HG03378 (cell line): ENCODE measurements around the gene CASP12.
"Not testable (repeated sequence)": the region's sequence is repeated elsewhere in the genome, so short reads cannot be mapped to it uniquely, and the experiment has no call there.

Experiments used
- ATAC-seq: cut with Tn5 transposase; IDR thresholded peaks from one replicate; pipeline ENCODE4 v1.9.1; 2021; ENCODE audit warnings: mild to moderate bottlenecking, moderate library complexity; ENCODE audit not compliant: unreplicated experiment

The CASP12 gene

DNA sequence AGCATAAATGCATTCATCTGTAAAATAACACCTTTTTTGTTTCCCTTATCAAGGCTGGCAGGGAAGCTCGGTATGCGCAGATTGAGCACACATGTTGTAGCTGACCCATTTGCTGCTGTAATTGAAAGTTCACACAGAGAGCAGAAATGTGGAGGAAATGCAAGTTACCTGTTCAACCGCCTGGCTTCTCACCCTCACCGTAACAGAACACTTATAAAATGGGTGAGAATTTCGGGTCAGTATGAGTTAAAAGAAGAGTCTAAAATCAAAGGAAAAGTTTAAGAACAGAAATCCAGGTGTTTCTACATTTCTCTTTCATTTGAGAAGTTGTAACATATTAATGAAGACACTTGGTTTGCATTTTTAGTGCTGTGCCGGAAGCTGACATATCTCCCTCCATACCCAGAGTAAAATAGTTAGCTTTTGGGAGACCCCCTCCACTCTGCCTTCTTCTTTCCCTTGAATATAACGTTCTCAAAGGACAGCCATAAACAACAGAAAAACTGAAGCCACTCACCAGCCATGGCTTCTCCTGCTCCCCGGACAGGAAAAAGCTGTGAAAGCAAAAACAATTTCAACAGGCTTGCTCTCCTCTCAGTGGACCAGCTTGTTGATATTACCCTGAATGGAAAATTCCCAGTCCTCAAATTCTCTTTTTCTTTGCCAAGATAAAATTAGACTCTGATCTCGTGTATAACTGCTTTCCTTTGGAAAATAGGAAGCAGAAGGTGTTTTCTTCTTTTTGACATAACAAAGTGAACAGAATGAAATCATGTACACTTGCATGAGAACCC is at the start of gene CASP12:
Gene CASP12 (minus strand): TSS at position 570 of the 794 bp plus-strand sequence.
- ATAC-seq = peak; percentile 50

DNA sequence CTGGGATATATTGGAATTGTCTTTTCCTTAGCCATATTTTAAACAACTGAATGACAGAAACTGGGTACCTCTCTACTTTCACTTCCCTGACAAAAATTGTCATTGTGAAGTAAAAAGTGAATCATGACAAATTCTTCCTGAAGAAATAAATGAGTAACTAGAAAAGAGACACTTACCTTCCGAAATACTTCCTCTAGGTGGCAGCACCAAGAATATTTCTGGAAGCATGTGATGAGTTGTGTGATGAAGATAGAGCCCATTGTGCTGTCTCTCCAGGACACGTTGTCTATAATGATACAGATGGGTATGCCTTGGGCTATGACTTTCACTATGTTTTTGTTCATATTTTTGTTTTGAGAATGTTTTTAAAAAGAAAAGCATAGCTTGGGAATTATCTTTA is 48.6 kb upstream of the CASP12 start:
- ATAC-seq = peak; percentile 98

DNA sequence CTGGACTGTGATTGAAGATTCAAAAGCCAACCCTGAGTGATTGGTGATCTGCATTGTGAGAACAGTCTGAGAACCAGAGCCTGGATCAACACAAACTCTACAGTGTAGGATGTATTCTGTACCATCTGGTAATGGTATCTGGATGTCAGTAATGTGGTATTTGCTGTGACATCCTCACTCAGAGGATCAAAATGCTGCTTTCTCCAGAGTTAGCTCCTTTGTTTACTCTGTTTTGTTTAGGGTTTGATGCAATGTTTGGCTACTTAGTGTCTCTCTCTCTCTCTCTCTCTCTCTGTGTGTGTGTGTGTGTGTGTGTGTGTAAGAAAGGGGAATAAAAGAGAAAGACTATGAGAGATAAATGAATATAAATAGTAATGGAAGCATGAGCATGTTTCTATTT is 45.8 kb upstream of the CASP12 start:
- ATAC-seq = no peak

DNA sequence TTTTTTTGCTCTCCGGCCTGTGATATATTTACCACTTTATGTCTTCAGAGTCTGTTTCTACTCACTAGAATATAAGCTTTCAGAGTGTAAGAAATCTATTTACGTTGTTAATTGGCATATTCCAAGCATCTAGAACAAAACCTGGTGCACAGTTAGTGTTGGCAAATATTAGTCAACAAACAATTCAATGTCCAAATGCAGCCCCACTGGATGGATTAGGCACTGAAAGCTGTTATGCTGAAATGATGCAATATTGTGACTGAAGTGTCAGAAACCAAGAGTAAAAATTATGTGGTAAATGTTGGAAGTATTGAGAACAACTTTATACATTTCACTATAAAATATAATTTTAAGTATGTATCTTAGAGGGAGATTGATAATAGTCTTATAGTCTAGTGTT is 45.3 kb upstream of the CASP12 start:
- no peak for ATAC-seq

DNA sequence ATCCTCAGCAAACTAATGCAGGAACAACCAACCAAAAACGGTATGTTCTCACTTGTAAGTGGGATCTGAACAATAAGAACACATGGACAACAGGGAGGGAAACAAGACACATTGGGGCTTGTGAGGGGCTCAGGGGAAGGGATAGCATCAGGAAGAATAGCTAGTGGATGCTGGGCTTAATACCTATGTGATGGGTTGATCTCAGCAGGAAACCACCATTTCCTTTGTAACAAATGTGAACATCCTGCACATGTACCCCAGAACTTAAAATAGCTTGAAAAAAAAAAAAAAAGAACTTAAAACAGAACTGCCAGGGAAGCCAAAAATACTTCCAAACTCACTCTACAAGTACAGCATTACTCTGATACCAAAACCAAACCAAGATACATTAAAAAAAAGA is 36.3 kb upstream of the CASP12 start:
- ATAC-seq = peak; percentile 59

DNA sequence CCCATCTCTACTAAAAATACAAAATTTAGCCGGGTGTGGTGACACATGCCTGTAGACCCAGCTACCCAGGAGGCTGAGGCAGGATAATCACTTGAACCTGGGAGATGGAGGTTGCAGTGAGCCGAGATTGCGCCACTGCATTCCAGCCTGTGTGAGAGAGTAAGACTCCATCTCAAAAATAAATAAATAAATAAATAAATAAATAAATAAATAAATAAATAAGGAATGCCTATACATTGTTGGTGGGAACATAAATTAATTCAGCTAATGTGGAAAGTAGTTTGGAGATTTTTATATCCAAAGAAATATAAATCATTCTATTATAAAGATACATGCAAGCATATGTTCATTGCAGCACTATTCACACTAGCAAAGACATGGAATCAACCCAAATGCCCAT is 35.8 kb upstream of the CASP12 start:
- not testable (repeated sequence) for ATAC-seq

DNA sequence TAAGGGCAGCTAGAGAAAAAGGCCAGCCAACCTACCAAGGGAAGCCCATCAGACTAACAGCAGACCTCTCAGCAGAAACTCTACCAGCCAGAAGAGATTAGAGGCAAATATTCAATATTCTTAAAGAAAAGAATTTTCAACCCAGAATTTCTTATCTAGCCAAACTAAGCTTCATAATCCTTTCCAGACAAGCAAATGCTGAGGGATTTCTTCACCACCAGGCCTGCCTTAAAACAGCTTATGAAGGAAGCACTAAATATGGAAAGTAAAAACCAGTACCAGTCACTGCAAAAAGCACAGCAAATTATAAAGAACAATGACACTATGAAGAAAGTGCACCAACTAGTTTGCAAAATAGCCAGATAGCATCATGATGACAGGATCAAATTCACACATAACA is 30.6 kb upstream of the CASP12 start:
- ATAC-seq = no peak

DNA sequence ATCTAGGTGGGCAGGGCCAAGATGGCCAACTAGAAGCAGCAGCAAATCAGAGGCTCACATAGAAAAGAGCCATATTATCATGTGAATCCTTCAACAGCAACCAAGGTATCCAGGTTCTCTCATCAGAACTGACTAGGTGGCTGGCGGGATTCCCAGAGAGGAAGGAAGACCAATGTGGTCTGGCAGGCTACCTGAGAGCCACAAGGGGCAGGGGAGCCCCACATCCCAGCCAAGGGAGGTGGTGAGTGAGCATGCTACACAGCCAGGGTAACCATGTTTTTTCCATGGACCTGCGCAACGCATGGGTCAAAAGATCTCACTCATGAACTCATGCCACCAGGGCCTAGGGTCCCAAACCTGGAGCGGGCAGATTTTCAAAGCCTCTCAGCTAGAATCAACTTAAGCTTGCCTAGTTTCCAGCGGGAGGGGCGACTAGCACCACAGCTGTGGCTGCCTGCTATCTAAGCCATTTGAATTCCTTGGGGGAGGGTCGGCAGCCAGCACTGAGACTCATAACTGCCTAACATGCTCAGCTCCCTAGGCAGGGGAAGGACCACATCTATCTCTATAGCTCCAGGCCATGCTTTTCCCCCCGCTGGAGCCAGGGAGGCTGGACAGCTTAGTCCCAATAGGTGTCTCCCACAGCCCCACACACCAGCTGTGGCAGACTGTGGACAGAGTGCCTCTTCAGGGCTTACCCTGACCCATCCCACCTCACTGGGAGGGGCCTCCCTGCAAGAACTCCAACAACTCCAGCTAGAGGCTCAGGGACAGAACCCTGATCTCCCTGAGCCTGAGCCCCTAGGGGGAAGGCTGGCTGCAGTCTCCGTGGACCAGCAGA is 28.7 kb upstream of the CASP12 start:
- ATAC-seq = no peak

DNA sequence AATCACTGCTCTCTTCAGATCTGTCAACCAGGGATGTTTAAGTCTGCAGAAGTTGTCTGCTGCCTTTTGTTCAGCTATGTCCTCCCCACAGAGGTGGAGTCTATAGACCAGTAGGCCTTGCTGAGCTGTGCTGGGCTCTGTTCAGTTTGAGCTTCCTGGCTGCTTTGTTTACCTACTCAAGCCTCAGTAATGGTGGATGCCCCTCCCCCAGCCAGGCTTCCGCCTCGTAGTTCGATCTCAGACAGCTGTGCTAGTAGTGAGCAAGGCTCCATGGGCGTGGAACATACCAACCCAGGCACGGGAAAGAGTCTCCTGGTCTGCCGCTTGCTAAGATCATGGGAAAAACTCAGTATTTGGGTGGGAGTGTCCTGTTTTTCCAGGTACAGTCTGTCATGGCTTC is 27.6 kb upstream of the CASP12 start:
- ATAC-seq = no peak

DNA sequence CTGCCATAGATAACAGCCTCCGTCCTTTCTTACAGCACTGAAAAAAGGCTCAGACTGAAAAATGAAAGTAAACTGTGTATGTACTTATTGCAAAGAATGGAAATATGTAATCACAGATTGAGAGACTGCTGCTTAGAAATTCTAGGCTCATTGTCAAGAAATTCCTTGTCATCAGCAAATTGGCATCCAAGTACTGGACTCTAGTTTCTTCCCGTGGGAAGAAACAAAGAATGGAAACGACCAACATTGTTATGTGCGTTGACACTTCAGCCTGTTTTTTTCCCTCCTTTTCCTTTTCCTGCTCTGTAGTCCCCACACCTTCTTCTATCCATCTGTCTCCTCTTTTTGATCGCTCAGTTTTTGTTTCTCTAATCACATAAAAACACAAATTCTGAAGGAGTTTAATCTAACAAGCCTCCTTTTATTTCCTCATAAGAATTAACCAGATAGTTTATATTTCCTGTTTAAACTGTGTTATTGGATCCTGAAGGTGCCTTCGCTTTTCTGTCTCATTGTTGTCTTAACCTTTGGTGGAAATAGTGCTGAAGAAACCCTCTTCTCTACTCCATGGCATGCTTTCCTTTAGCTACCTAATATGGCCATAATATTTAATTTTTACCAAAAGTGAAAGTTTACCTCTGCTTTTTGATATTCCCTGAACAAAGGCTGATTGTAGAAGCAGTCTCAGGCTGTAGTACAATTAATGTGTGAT is 20.0 kb upstream of the CASP12 start:
- ATAC-seq = peak; percentile 84

DNA sequence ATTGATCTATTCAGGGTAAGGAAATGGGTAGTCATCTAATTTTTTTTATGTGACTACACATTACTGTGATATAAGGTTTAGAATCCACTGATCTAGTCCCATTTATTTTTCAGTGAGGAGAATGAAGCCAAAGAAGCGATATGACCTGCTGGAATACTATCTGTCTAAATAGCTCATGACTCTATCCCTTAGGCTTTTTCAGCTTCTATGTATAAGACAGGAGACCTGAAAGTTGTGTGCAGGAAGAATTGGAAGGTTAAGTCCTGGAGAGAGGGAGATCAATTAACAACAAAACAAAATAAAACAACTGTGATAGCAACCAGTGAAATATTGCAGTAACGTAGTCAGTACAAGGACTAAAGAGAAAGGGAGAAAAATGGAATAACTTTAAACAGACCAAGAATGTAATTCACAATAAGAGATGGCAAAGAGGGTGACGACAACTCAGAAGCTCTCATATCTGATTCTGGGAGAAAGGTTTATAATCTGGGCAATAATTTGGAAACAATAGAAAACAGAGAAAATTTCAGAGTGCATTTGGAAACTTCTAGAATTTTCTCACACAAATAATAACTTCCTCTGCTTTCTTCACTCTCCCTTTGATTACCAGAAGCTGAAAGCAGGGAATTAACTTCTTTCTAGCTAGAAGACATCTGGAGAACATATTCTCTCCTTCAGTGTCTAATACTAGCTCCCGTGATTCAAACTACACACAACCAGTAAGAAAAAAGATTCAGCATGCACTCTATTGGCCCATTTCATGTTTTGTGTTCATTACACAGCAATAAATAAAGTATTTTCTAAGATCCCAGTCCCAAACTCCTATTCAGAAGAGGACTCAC is 19.2 kb upstream of the CASP12 start:
- ATAC-seq = peak; percentile 51

DNA sequence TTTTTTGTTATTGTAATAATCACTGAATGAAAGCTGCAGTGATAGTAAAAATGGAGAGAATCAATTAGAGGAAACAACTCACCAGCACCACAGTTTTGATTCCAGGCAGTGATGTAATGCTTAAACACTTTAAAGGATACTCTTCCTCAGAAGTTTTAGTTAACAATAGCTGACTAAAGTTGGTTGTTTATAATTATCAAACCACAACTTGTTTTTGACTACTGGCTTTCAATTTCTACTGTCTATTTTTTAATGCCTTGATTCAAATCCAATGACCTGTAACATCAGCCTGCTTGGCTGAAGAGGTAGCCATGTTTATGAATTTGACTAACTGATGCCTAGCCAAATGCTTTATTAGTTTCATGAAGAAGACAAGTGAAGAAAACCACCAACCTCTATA is 18.2 kb upstream of the CASP12 start:
- ATAC-seq = no peak

DNA sequence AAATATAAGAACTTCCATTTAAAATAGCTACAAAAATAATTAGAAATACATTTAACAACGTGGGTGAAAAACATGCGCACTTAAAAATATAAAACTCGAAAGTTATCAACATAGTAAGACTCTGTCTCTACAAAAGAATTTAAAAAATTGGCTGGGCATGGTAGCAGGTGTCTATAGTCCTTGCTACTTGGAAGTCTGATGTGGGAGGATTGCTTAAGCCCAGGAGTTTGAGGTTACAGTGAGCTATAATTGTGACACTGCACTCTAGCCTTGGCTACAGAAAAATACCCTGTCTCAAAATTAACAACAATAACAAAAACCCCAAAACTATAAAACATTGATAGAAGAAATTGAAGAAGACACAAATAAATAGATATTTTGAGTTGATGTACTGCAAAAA is 13.8 kb upstream of the CASP12 start:
- ATAC-seq = no peak

DNA sequence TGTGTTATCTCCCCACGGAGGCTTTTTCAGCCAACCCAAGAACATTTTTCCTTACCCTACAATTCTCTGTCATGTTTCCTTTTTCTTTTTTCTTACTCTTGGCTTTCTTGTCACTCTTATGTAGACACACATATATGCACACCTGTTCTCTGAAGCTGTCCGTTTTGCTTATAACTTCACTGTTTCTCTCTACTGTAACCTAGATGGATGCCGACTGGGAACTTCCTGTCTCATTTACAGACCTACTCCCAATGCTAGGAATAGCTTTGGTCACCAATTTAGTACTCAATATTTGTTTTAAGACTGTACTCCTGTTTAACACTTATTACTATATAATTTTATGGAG is 9.9 kb upstream of the CASP12 start:
- ATAC-seq = no peak

DNA sequence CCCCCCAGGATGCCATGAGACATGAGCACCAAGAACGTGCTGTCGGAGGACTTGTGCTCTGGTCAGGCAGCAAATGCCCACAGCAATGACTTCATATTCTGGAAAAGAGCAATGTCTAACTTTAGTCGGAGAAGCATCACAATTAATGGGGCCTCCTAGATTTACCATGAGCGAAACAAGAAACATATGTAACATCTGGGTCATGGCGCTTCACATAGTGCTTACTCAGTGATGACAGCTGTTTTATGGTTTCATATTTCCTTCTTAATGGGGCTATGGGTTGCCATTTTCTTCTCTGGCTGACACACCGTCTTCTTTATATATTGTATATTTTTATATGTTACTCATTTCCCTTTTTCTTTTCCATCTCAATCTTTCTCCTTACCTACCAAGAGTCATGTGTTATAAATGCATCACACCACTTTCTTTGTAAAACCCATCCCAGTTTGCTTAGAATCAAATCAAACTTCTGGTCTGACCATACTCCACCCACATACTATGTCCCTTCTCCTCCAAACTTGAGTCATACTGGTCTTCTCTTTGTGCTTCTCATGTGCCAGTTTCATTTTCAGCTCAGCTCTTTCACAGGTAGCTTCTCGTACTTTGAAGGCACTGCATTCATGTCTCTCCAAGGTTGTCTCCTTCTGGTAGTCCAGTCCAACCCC is 9.4 kb upstream of the CASP12 start:
- ATAC-seq = peak; percentile 46

DNA sequence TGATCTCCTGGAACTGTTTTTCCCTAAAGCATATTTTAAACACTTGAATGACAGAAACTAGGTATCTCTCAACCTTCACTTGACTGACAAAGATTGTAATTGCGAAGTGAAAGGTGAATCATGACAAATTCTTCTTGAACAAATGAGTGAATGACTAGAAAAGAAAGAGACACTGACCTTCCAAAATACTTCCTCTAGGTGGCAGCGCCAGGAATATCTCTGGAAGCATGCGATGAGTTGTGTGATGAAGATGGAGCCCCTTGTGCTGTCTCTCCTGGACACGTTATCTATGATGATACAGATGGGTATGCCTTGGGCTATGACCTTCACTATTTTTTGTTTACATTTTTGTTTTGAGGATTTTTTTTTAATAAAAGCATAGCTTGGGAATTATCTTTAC is 7.0 kb upstream of the CASP12 start:
- no peak for ATAC-seq

DNA sequence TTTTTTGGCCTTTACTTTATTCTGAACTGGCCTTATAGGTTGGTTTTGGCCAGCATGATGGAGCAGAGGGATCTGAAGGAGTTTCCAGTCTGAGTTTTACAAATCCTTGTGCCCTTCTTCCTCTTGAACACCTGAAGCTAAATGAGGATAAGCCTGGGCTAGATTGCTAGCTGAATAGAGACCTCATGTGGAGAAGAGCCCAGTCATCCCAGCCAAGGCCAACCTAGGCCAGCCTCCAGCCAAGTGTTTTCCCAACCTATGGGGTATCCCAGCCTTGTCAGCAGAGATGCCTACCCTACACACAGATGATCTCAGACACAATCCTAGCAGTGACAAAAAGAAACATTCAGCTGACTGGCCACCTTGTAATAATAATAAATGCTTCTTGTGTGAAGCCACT is 966 bp upstream of the CASP12 start:
- ATAC-seq = no peak

DNA sequence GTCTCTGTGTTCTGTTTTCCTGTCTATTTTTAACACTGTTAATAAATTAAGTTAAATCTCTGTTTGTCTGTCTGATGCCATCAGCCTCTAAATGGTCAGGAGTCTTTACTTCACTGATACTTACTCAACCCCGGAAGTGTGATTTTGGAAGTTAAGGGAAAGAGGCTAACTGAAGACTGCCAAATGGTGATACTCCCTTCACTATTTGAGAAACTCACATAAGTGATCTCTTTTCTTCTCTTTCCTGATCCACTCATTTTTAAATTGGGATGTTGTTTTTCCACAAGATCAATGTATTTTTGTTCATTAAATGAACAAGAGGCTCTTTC is 389 bp upstream of the CASP12 start:
- ATAC-seq = no peak

DNA sequence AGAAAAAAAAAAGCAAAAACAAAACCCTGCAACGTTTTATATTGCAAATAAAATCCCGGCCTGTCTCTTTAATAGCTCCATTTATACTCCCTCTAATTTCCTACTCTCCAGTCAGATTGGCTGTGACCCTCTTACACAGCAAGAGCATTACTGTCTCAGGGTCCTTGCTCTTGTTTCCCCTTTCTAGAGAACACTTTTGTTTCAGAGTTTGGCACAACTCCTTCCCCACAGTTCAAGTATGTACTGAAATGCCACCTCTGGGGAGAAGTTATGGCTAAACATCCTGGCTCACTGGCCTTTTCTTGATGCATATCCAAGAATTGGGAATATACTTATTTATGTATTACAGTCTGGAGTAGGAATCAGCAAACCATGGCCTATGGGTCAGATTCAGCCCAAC is 2.6 kb downstream of the CASP12 start:
- ATAC-seq = no peak

DNA sequence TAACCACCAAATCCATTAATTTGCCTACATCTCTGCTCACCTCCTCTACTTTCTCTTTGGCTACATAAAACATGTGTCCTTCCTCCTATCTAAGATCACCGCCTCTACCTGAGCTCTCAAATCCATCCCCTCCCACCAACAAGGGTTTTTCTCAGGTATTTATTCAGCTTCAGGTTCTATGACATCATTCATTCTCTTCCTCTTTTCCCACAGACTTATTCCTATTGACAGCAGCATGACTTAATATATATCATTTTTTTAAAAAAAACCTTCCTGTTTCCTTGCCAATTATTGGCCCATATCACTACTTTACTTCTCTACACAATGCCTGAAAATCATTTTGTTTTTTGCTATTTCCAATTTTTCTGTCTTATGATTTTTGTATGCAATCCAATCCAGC is 4.4 kb downstream of the CASP12 start:
- ATAC-seq = no peak
